Lung (tissue), 12 donors: Measurements from ENCODE around the gene KIF26B. TPM values are rescaled to one million over a fixed set of nuclear protein-coding genes. Genes with fewer than 3 reads are reported as not detected.
"Not testable (repeated sequence)": the region's sequence is repeated elsewhere in the genome, so short reads cannot be mapped to it uniquely, and the experiment has no call there.

Source experiments
- ATAC-seq: fragments of 200-7000 bp; cut with Tn5 transposase; one replicate; pipeline ENCODE4 v1.9.1; 2020; ENCODE audit warnings: moderate number of reproducible peaks; ENCODE audit not compliant: insufficient read depth, low FRiP score
- DNase-seq, 3 donors: peaks; one replicate each; pipeline ENCODE4 v3.0.0-alpha.2; 2013 to 2017
- H3K27ac ChIP-seq, 2 donors: one replicate each; pipeline ENCODE4 v1.5.1; 2013; ENCODE audit warnings: mild to moderate bottlenecking in 2 of 2, moderate library complexity in 2 of 2, control low read depth in 1 of 2, inconsistent platforms in 1 of 2, low read depth in 1 of 2, low read length in 1 of 2
- H3K27me3 ChIP-seq, 3 donors: one replicate each; pipeline ENCODE4 v1.5.1; 2013; ENCODE audit warnings: low read length in 2 of 3; ENCODE audit not compliant: control insufficient read depth in 3 of 3, insufficient read depth in 3 of 3
- H3K36me3 ChIP-seq, 4 donors: one replicate each; pipeline ENCODE4 v1.5.1; 2013; ENCODE audit warnings: low read length in 4 of 4, mild to moderate bottlenecking in 1 of 4, moderate library complexity in 1 of 4; ENCODE audit not compliant: control insufficient read depth in 4 of 4, insufficient read depth in 4 of 4
- H3K4me1 ChIP-seq, 5 donors: one replicate each; pipeline ENCODE4 v1.5.1; 2013; ENCODE audit warnings: low read length in 5 of 5, mild to moderate bottlenecking in 2 of 5, moderate library complexity in 1 of 5; ENCODE audit not compliant: control insufficient read depth in 5 of 5, insufficient read depth in 5 of 5
- H3K4me3 ChIP-seq: one replicate; pipeline ENCODE4 v1.5.1; 2013; ENCODE audit warnings: mild to moderate bottlenecking, control low read depth, moderate library complexity
- H3K9ac ChIP-seq, 2 donors: one replicate each; pipeline ENCODE4 v1.5.1; 2013; ENCODE audit warnings: low read length in 2 of 2, control low read depth in 1 of 2; ENCODE audit not compliant: insufficient read depth in 1 of 2
- H3K9me3 ChIP-seq, 4 donors: one replicate each; pipeline ENCODE4 v1.5.1; 2013; ENCODE audit warnings: low read length in 3 of 4, mild to moderate bottlenecking in 1 of 4, moderate library complexity in 1 of 4; ENCODE audit not compliant: control insufficient read depth in 4 of 4, insufficient read depth in 3 of 4
- CTCF ChIP-seq: IDR thresholded peaks from 2 replicates; pipeline ENCODE4 v1.5.1; 2012; ENCODE audit warnings: mild to moderate bottlenecking; ENCODE audit errors: control extremely low read depth, extremely low read depth
- WGBS, 2 donors: extraction: QIAGEN DNeasy Blood & Tissue Kit; methylation state at CpG; one replicate each; pipeline ENCODE4 v1.1.7; 2013; 5-methylcytosine and 5-hydroxymethylcytosine counted together
- polyA plus RNA-seq, 2 donors: library from polyadenylated mRNA; stranded (reverse); fragments of 200-250 nt; gene quantifications; one replicate each; pipeline ENCODE4 v1.2.1, GENCODE V29; 2013
- total RNA-seq, 2 donors: library from RNA; depleted of rRNA in 1 of 2; stranded (reverse); fragments of >200 nt in 1 of 2; gene quantifications; one replicate each; pipeline ENCODE4 v1.2.1, GENCODE V29; 2014 to 2021
- donor health status: control.
- donor health status: control.
- donor health status: Bipolar disorder and iron deficiency.
- donor health status: healthy.
- donor health status: DM: yes; HTN: yes; CAD: no.

KIF26B gene
- total and polyA plus RNA-seq, 4 donors, result 0.61 to 6.7 (median 2.2) TPM

GRCh38 chr1:245693941-245694752, 539.4 kb downstream of the KIF26B start:
- no peaks in the 10 kb centered on the region for H3K27me3 ChIP-seq
- no peak overlapping the region for H3K9ac ChIP-seq
- 91 to 95% methylated on average over 19 of the region's 19 CpGs for WGBS, 2 donors
- no peaks in the 10 kb centered on the region for H3K4me1 ChIP-seq
- H3K27ac ChIP-seq, result no peak overlapping the region
- no peak overlapping the region for H3K4me3 ChIP-seq
- TF ChIP-seq CTCF, result no peak
- DNase-seq (no peak), ATAC-seq (no peak)
- no peaks in the 10 kb centered on the region for H3K36me3 ChIP-seq
- peaks cover 0 to 5% (median 0%) of the 10 kb centered on the region in 4 donors for H3K9me3 ChIP-seq

- H3K9me3 ChIP-seq, result peaks cover 0 to 5% (median 0%) of the 10 kb centered on the region in 4 donors
- H3K9ac ChIP-seq, result no peak overlapping the region
- WGBS, 2 donors, result 73 to 86% methylated on average over 11 of the region's 11 CpGs
- no peak overlapping the region for H3K27ac ChIP-seq
- no peaks in the 10 kb centered on the region for H3K36me3 ChIP-seq
- no peak for ATAC-seq
- no peak for DNase-seq
- H3K4me1 ChIP-seq, result no peaks in the 10 kb centered on the region
- TF ChIP-seq CTCF, result no peak
- H3K4me3 ChIP-seq, result no peak overlapping the region
- H3K27me3 ChIP-seq, result no peaks in the 10 kb centered on the region
Measured at GRCh38 chr1:245694753-245695195, 540.0 kb downstream of the KIF26B start.

DNA sequence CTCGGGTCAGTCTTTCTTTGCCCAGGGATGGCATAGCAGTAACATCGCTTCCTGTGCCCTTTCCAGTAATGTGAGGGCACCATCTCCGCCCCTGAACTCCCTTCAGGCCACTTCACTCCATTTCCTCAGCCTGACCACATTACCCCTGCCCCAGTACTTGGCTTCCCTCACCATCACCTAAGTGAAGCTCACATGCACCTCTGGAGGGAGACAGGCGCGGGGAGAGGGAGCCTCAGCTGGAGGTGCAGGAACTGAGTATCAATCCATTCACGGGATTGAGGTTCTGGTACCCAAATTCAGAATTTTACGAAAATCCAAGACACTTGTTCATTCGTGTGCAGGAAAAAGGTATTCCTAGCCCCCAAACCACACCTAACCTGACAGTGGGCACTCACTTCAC, 540.4 kb downstream of the KIF26B start:
- TF ChIP-seq CTCF, result no peak
- Histone ChIP-seq H3K27me3 (no peaks in the 10 kb centered on the region), H3K9ac (no peak overlapping the region), H3K36me3 (no peaks in the 10 kb centered on the region), H3K4me3 (no peak overlapping the region), H3K9me3 (peaks cover 0 to 5% (median 0%) of the 10 kb centered on the region in 4 donors), H3K27ac (no peak overlapping the region), H3K4me1 (no peaks in the 10 kb centered on the region)
- DNase-seq (no peak), ATAC-seq (no peak)
- 82 to 92% methylated on average over 8 of the region's 8 CpGs for WGBS, 2 donors

DNA sequence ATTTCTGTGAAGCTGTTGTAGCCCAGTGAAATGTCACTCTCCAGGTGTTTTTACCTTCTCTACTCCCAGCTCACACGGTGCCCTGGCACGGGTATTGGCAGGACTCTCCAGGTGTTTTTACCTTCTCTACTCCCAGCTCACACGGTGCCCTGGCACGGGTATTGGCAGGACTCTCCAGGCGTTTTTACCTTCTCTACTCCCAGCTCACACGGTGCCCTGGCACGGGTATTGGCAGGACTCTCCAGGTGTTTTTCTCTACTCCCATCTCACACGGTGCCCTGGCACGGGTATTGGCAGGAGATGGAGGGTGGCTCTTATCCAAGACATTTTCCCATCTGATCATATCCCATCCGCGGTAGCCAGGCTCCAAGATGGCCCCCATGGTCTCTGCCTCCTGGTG, 540.9 kb downstream of the KIF26B start:
- not testable (repeated sequence) for H3K27ac ChIP-seq, H3K4me3 ChIP-seq, ATAC-seq, H3K9me3 ChIP-seq, H3K27me3 ChIP-seq, H3K36me3 ChIP-seq, H3K9ac ChIP-seq, H3K4me1 ChIP-seq, DNase-seq
- 96 to 97% methylated on average over 8 to 11 of the region's 11 CpGs for WGBS, 2 donors
